H1 (cell line): ENCODE results near the gene THAP12. TPM values are rescaled to one million over a fixed set of nuclear protein-coding genes. Genes with fewer than 3 reads are reported as not detected.

Experiments used
- ASH2L ChIP-seq: fragments of 200-600, 300-600 bp; sonication (generic); IDR thresholded peaks from one replicate; pipeline ENCODE4 v1.7.1; 2017; ENCODE audit warnings: low read length
- CHD1 ChIP-seq: IDR thresholded peaks from 2 replicates; pipeline ENCODE4 v1.6.1; 2012; ENCODE audit warnings: low read depth, low read length, improper control_type of control experiment
- CHD2 ChIP-seq: IDR thresholded peaks from 2 replicates; pipeline ENCODE4 v1.6.1; 2012; ENCODE audit warnings: low read length, improper control_type of control experiment
- CTCF ChIP-seq, 3 experiments: IDR thresholded peaks; 1 replicate in 2 of 3; 2 replicates in 1 of 3; pipeline versions ENCODE4 v1.5.1 to v1.6.1; 2011; ENCODE audit warnings: low read length in 3 of 3, mild to moderate bottlenecking in 3 of 3, inconsistent platforms in 2 of 3, low read depth in 1 of 3, moderate library complexity in 1 of 3; ENCODE audit not compliant: insufficient read depth in 1 of 3; ENCODE audit errors: control extremely low read depth in 1 of 3
- FOSL1 ChIP-seq: IDR thresholded peaks from 2 replicates; pipeline ENCODE4 v1.6.1; 2011; ENCODE audit warnings: mild to moderate bottlenecking, low read depth, low read length, moderate library complexity; ENCODE audit not compliant: insufficient read depth
- GABPA ChIP-seq: IDR thresholded peaks from 2 replicates; pipeline ENCODE4 v1.6.1; 2011; ENCODE audit warnings: mild to moderate bottlenecking, low read length, moderate library complexity, borderline replicate concordance; ENCODE audit not compliant: insufficient read depth
- RAD21 ChIP-seq, 2 experiments: IDR thresholded peaks in 1 of 2; conservative IDR thresholded peaks in 1 of 2; 2 replicates each; pipeline ENCODE4 v1.6.1; 2011; ENCODE audit warnings: low read depth in 2 of 2, low read length in 2 of 2, improper control_type of control experiment in 1 of 2, inconsistent platforms in 1 of 2, mild to moderate bottlenecking in 1 of 2, moderate library complexity in 1 of 2
- SP4 ChIP-seq: IDR thresholded peaks from 2 replicates; pipeline ENCODE4 v1.6.1; 2012; ENCODE audit warnings: low read length, inconsistent platforms
- TAF1 ChIP-seq: IDR thresholded peaks from 2 replicates; pipeline ENCODE4 v1.6.1; 2011; ENCODE audit warnings: mild to moderate bottlenecking, low read depth, low read length
- USF2 ChIP-seq: IDR thresholded peaks from 2 replicates; pipeline ENCODE4 v1.6.1; 2011; ENCODE audit warnings: low read length, improper control_type of control experiment
- YY1 ChIP-seq: IDR thresholded peaks from 2 replicates; pipeline ENCODE4 v1.6.1; 2011; ENCODE audit warnings: low read depth, mild to moderate bottlenecking, low read length
- polyA plus RNA-seq, 7 experiments: library from polyadenylated mRNA; depleted of rRNA in 3 of 7; stranded (reverse) in 5 of 7; unstranded in 2 of 7; fragments of >200 nt in 5 of 7; fragments of 200-250 nt in 2 of 7; gene quantifications; 1 replicate in 5 of 7; 2 replicates in 1 of 7; 4 replicates in 1 of 7; pipeline versions ENCODE4 v1.2.1 to v1.2.3, GENCODE V29; 2011 to 2013; ENCODE audit warnings: missing spikeins in 2 of 7, mixed read lengths in 2 of 7
- total RNA-seq: library from RNA; stranded (reverse); fragmentation: NEBNext Ultra II Directional; extraction: Animal tissue kit (Norgen Biotek cat#: 25700); gene quantifications from 2 replicates; pipeline ENCODE4 v1.2.1, GENCODE V29; 2021

THAP12 gene
- total and polyA plus RNA-seq, 2 of the 8 experiments (the other 6 are each of a cell fraction or from before 2014, with no cell fraction given) = 12.0 to 39.9 TPM

DNA sequence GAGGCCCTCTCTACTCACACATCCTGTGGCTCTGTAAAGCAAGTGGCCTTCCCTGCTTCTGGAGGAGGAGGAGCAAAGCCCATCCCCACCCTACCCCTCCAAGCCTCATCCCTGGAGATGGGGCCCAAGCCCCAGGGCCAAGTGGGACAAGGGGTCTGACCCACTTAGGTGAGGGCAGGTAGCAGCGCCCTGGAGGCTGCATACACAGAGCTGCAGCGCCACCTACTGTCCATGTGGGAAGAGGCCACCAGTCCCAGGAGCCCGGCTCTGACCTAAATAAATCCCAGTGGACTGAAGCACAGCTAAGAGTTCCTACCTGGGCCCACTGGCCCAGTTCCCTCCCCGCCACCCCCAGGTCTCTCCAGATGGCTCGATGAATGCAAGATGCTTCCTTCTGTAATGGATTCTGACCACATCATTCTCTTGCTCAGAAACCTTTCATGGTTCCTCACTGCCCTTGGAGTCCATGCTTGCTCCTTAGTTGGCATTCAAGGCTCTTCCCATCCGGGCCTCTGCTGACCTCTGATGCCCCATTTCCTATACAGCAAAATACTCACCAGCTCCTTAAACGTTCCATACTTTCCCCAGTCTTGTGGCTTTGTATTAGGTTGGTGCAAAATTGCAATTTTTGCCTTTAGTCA, 62.1 kb downstream of the THAP12 start (continued):
- TF ChIP-seq USF2 (no peak), RAD21 (IDR thresholded peaks at IDR 0.05 in 1 of 2, conservative IDR thresholded peaks at IDR 0.05 in 1 of 2; ENCODE audit: low read depth in 2 of 2, low read length in 2 of 2) (peak; percentile 99), YY1 (peak; percentile 57; the same call in 1 of the 2 replicates), CHD1 (no peak), CTCF (IDR thresholded peaks at IDR 0.05; ENCODE audit: control extremely low read depth in 1 of 3, insufficient read depth in 1 of 3, low read depth in 1 of 3, low read length in 3 of 3) (peak; percentile 90 to 96 (median 94)), FOSL1 (no peak), ASH2L (no peak), SP4 (0 out of 2 replicates have a peak, but pooled peaks have one; percentile 39), GABPA (peak; percentile 71; the same call in 1 of the 2 replicates), CHD2 (peak; percentile 42; the same call in 1 of the 2 replicates), TAF1 (no peak)
